Spleen (tissue), 11 donors: ENCODE measurements around the gene XRRA1. TPM values are rescaled to one million over a fixed set of nuclear protein-coding genes. Genes with fewer than 3 reads are reported as not detected.

Experiments
- DNase-seq: peaks from one replicate; pipeline ENCODE4 v3.0.0-alpha.2; 2020
- H3K27ac ChIP-seq, 8 donors: fragments of 200-600 bp; sonication (generic) in 7 of 8; 1 replicate in 4 of 8; 2 replicates in 4 of 8; pipeline versions ENCODE4 v1.5.0 to v1.8.0; 2016 to 2021; ENCODE audit warnings: inconsistent platforms in 4 of 8, mild to moderate bottlenecking in 4 of 8, moderate library complexity in 1 of 8
- H3K27me3 ChIP-seq, 7 donors: fragments of 200-600 bp; sonication (generic) in 6 of 7; replicated peaks in 1 of 7; 1 replicate in 4 of 7; 2 replicates in 3 of 7; pipeline versions ENCODE4 v1.5.0 to v1.8.0; 2016 to 2021; ENCODE audit warnings: inconsistent platforms in 3 of 7, mild to moderate bottlenecking in 1 of 7
- H3K36me3 ChIP-seq, 6 donors: fragments of 200-600 bp; sonication (generic) in 5 of 6; 1 replicate in 4 of 6; 2 replicates in 2 of 6; pipeline versions ENCODE4 v1.5.0 to v1.8.0; 2016 to 2021; ENCODE audit warnings: inconsistent platforms in 2 of 6
- H3K4me1 ChIP-seq, 6 donors: fragments of 200-600 bp; sonication (generic) in 5 of 6; 1 replicate in 3 of 6; 2 replicates in 3 of 6; pipeline versions ENCODE4 v1.5.0 to v1.8.0; 2016 to 2021; ENCODE audit warnings: inconsistent platforms in 3 of 6
- H3K4me3 ChIP-seq, 8 donors: fragments of 200-600 bp; sonication (generic) in 7 of 8; 1 replicate in 4 of 8; 2 replicates in 4 of 8; pipeline versions ENCODE4 v1.5.0 to v1.8.0; 2016 to 2021; ENCODE audit warnings: inconsistent platforms in 4 of 8, mild to moderate bottlenecking in 4 of 8, moderate library complexity in 2 of 8
- H3K9me3 ChIP-seq, 8 donors: fragments of 200-600 bp; sonication (generic) in 7 of 8; 1 replicate in 4 of 8; 2 replicates in 4 of 8; pipeline versions ENCODE4 v1.5.0 to v1.8.0; 2016 to 2021; ENCODE audit warnings: inconsistent platforms in 4 of 8
- POLR2A ChIP-seq, 3 donors: fragments of 450-650 bp; IDR thresholded peaks; one replicate each; pipeline ENCODE4 v1.5.1; 2017; ENCODE audit warnings: antibody characterized with exemption in 3 of 3, mild to moderate bottlenecking in 1 of 3
- POLR2AphosphoS5 ChIP-seq, 3 donors: sonication (generic); formaldehyde crosslinking; IDR thresholded peaks; one replicate each; pipeline ENCODE4 v1.5.1; 2017; ENCODE audit warnings: antibody characterized with exemption in 3 of 3
- WGBS, 5 donors: extraction: QIAGEN DNeasy Blood & Tissue Kit in 3 of 5; methylation state at CpG; one replicate each; pipeline versions ENCODE4 v1.1.5 to v1.1.7; 2013 to 2018; 5-methylcytosine and 5-hydroxymethylcytosine counted together
- intact Hi-C: fragments of 100-400 bp; cut with DNase I; formaldehyde crosslinking; loops from one replicate; pipeline ENCODE4 v1.15.0; 2023; ENCODE audit warnings: low total_unique reads
- polyA plus RNA-seq, 3 donors: library from polyadenylated mRNA; stranded (reverse); fragments of 200-250 nt; gene quantifications; one replicate each; pipeline ENCODE4 v1.2.1, GENCODE V29; 2013
- total RNA-seq, 7 donors: library from RNA; depleted of rRNA in 3 of 7; stranded (reverse); fragments of >200 nt in 3 of 7; fragmentation: NEBNext Ultra II Directional in 4 of 7; extraction: Animal tissue kit (Norgen Biotek cat#: 25700) in 4 of 7; gene quantifications; one replicate each; pipeline versions ENCODE4 v1.1.0 to v1.2.1, GENCODE V29; 2016 to 2021
- TF ChIP-seq, protein P1 (sequence below), 11 experiments: fragments of 200-600 bp in 7 of 11; fragments of 450-650 bp in 4 of 11; sonication (generic) in 4 of 11; IDR thresholded peaks in 8 of 11; conservative IDR thresholded peaks in 3 of 11; 1 replicate in 7 of 11; 2 replicates in 4 of 11; pipeline versions ENCODE4 v1.4.0 to v1.8.0; 2016 to 2021; ENCODE audit warnings: antibody characterized with exemption in 11 of 11, inconsistent platforms in 4 of 11, mild to moderate bottlenecking in 1 of 11
- donor health status: healthy with polysubstance abuse.
- donor health status: DM: no; HTN: no; CAD: no; lungs with moderate emphysema.
- donor health status: DM: no; HTN: no; CAD: no.
- donor health status: Bipolar disorder and iron deficiency.
- donor health status: healthy.
- donor health status: DM: no; HTN: no; CAD: no.
- donor health status: DM: yes; HTN: yes; CAD: no.

XRRA1 gene
- total and polyA plus RNA-seq, 10 donors = 1.4 to 60.1 (median 17.8) TPM

DNA sequence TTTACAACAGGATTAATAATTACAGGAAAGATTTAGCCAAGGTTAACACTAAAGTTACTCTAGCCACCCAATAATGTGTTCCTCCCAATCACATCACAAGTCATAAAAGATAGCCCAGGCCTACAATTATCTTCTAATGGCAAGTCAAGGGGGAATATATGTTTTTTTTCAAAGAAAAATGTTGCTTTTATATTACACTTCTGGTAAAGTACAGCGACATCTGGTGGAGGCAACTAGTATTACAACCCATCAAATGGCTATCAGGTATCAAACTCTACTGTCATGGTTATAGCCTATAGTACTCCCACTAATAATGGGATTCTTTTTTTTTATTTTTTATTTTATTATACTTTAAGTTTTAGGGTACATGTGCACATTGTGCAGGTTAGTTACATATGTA, 71.8 kb downstream of the XRRA1 start:
- 41 to 69% (median 58%) methylated on average over 1 of the region's 1 CpG for WGBS, 5 donors
- H3K4me1 ChIP-seq = no peaks in the 10 kb centered on the region
- peaks cover 0 to 55% (median 49%) of the 10 kb centered on the region in 8 donors for H3K9me3 ChIP-seq
- TF ChIP-seq, protein P1, sequence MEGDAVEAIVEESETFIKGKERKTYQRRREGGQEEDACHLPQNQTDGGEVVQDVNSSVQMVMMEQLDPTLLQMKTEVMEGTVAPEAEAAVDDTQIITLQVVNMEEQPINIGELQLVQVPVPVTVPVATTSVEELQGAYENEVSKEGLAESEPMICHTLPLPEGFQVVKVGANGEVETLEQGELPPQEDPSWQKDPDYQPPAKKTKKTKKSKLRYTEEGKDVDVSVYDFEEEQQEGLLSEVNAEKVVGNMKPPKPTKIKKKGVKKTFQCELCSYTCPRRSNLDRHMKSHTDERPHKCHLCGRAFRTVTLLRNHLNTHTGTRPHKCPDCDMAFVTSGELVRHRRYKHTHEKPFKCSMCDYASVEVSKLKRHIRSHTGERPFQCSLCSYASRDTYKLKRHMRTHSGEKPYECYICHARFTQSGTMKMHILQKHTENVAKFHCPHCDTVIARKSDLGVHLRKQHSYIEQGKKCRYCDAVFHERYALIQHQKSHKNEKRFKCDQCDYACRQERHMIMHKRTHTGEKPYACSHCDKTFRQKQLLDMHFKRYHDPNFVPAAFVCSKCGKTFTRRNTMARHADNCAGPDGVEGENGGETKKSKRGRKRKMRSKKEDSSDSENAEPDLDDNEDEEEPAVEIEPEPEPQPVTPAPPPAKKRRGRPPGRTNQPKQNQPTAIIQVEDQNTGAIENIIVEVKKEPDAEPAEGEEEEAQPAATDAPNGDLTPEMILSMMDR (IDR thresholded peaks at IDR 0.05 in 8 of 11, conservative IDR thresholded peaks at IDR 0.05 in 3 of 11) = peak in 6 of 11 experiments; percentile 34 to 55 (median 43)
- no peak for TF ChIP-seq POLR2AphosphoS5 (IDR thresholded peaks at IDR 0.05)
- no peaks in the 10 kb centered on the region for H3K27me3 ChIP-seq
- H3K36me3 ChIP-seq = peaks cover 0 to 50% (median 42%) of the 10 kb centered on the region in 6 donors
- intact Hi-C loops = no loop called here
- H3K4me3 ChIP-seq = no peak overlapping the region
- DNase-seq = no peak
- H3K27ac ChIP-seq = no peak overlapping the region

DNA sequence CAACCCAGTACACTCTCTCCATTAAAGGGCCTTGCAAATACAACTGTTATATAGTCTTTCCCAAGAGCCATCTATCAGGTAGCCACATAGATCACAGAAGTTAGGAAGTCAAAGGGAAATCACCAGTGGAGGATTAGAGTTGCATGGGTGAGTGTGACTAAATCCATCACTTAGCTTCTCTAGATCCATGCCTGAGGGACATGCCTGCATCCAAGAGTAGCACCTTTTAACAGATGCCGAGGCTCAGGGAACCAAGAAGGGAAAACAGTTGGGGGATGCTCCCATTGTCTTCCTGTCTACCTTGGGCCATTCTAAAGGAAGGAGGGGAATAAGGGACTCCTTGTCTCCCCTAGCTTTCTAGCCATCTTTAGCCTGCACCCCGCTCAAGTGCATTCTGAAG, 77.9 kb downstream of the XRRA1 start:
- intact Hi-C loops = no loop called here

DNA sequence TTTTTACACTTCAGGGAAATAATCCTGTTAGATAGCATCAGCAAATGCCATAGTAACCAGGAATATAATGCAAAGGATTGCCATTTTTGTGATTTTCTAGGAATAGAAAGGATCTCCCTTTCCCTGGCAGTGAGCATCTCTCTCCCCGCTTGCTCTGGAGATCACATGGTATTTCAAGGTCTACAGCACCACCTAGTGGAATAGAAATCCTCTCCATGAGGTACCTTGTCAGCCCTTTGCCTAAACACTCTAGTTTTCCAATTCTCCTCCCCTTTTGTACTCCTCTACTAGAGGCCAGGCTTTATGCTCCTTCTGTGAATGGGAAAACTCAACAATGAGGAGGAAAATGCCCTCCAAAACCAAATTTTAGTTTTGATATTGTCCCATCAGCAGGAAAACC, 78.4 kb downstream of the XRRA1 start:
- Histone ChIP-seq H3K36me3 (peaks cover 11 to 91% (median 66%) of the 10 kb centered on the region in 6 donors), H3K27me3 (no peaks in the 10 kb centered on the region), H3K9me3 (peaks cover 34 to 100% (median 97%) of the 10 kb centered on the region in 8 donors), H3K4me3 (no peak overlapping the region), H3K27ac (no peak overlapping the region), H3K4me1 (no peaks in the 10 kb centered on the region)
- DNase-seq = no peak
- 89 to 97% (median 94%) methylated on average over 1 of the region's 1 CpG for WGBS, 5 donors
- intact Hi-C loops = no loop called here
- no peak for TF ChIP-seq POLR2AphosphoS5 (IDR thresholded peaks at IDR 0.05)
- TF ChIP-seq, protein P1 (IDR thresholded peaks at IDR 0.05 in 8 of 11, conservative IDR thresholded peaks at IDR 0.05 in 3 of 11) = peak in 5 of 11 experiments; percentile 17 to 37 (median 30)

More for the DNA sequence above, 77.9 kb downstream of the XRRA1 start:
- Histone ChIP-seq H3K27me3 (no peaks in the 10 kb centered on the region), H3K9me3 (peaks cover 33 to 100% (median 97%) of the 10 kb centered on the region in 8 donors), H3K4me1 (no peaks in the 10 kb centered on the region), H3K4me3 (no peak overlapping the region), H3K27ac (no peak overlapping the region), H3K36me3 (peaks cover 11 to 91% (median 69%) of the 10 kb centered on the region in 6 donors)
- no peak for DNase-seq
- TF ChIP-seq POLR2A (IDR thresholded peaks at IDR 0.05) = no peak
- TF ChIP-seq POLR2AphosphoS5 (IDR thresholded peaks at IDR 0.05) = no peak
- TF ChIP-seq, protein P1 (IDR thresholded peaks at IDR 0.05 in 8 of 11, conservative IDR thresholded peaks at IDR 0.05 in 3 of 11) = no peak
- 58 to 100% (median 96%) methylated on average over 2 of the region's 2 CpGs for whole genome bisulfite sequencing, 5 donors

DNA sequence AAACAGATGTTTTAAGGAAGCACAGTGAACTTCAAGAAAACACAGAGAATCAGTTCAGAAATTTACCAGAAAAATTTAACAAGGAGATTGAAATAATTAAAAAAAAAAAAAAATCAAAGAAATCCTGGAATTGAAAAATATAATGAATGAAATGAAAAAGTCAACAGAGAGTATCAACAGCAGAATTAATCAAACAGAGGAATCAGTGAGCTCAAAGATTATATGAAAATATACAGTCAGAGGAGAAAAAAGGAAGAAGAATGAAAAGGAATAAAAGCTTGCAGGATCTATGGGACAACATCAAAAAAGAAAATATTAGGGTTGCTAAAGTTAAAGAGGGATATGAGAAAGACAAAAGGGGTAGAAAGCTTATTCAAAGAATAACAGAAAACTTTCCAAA, 82.3 kb downstream of the XRRA1 start:
- H3K4me3 ChIP-seq = no peak overlapping the region
- intact Hi-C loops = no loop called here
- no peaks in the 10 kb centered on the region for H3K4me1 ChIP-seq
- no peak for DNase-seq
- H3K27ac ChIP-seq = no peak overlapping the region
- H3K36me3 ChIP-seq = peaks cover 10 to 94% (median 68%) of the 10 kb centered on the region in 6 donors
- H3K27me3 ChIP-seq = no peaks in the 10 kb centered on the region
- TF ChIP-seq POLR2A (IDR thresholded peaks at IDR 0.05) (no peak), POLR2AphosphoS5 (IDR thresholded peaks at IDR 0.05) (no peak)
- TF ChIP-seq, protein P1 (IDR thresholded peaks at IDR 0.05 in 8 of 11, conservative IDR thresholded peaks at IDR 0.05 in 3 of 11) = no peak
- peaks cover 37 to 100% (median 98%) of the 10 kb centered on the region in 8 donors for H3K9me3 ChIP-seq
